Measurements from ENCODE around the gene NPAS2. TPM values are rescaled to one million over a fixed set of nuclear protein-coding genes. Genes with fewer than 3 reads are reported as not detected.

Gene NPAS2
- total RNA-seq, 1 experiment from 2014 or later = 12.3 TPM

- intact Hi-C loops (cut with micrococcal nuclease) = no loop called here
- peak; percentile 73 for DNase-seq (ENCODE audit: unreplicated experiment)
- H3K4me1 Mint-ChIP-seq (ENCODE audit: insufficient read depth, unreplicated experiment) = no peaks in the 10 kb centered on the region
- no TSS peak for BruUV-seq (replicated peaks)
- H3K36me3 Mint-ChIP-seq (ENCODE audit: insufficient read depth, unreplicated experiment) = peaks cover 3% of the 10 kb centered on the region
- no peak overlapping the region for H3K27ac Mint-ChIP-seq (ENCODE audit: low read depth, unreplicated experiment)
- no peak overlapping the region for H3K4me3 Mint-ChIP-seq (ENCODE audit: unreplicated experiment)
- ChIA-PET CTCF (interaction anchor here (0.6 to 0.7 kb wide), 2 partner anchors 9 to 22 kb away, joined by 3 to 6 read pairs; no protein-coding TSS in a partner anchor), POLR2A (no interaction called here)
- no peaks in the 10 kb centered on the region for H3K27me3 Mint-ChIP-seq (ENCODE audit: insufficient read depth, unreplicated experiment)
- H3K9me3 Mint-ChIP-seq (ENCODE audit: unreplicated experiment) = no peaks in the 10 kb centered on the region
- TF ChIP-seq, protein P1, sequence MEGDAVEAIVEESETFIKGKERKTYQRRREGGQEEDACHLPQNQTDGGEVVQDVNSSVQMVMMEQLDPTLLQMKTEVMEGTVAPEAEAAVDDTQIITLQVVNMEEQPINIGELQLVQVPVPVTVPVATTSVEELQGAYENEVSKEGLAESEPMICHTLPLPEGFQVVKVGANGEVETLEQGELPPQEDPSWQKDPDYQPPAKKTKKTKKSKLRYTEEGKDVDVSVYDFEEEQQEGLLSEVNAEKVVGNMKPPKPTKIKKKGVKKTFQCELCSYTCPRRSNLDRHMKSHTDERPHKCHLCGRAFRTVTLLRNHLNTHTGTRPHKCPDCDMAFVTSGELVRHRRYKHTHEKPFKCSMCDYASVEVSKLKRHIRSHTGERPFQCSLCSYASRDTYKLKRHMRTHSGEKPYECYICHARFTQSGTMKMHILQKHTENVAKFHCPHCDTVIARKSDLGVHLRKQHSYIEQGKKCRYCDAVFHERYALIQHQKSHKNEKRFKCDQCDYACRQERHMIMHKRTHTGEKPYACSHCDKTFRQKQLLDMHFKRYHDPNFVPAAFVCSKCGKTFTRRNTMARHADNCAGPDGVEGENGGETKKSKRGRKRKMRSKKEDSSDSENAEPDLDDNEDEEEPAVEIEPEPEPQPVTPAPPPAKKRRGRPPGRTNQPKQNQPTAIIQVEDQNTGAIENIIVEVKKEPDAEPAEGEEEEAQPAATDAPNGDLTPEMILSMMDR (IDR thresholded peaks at IDR 0.05; ENCODE audit: unreplicated experiment) = no peak
Observed at GRCh38 chr2:100877555-100877954, 57.6 kb downstream of the NPAS2 start.

GRCh38 chr2:100878000-100878791 lies 58.3 kb downstream of the NPAS2 start:
- Mint-ChIP-seq H3K36me3 (ENCODE audit: insufficient read depth, unreplicated experiment) (no peaks in the 10 kb centered on the region), H3K4me3 (ENCODE audit: unreplicated experiment) (no peak overlapping the region), H3K27ac (ENCODE audit: low read depth, unreplicated experiment) (no peak overlapping the region), H3K4me1 (ENCODE audit: insufficient read depth, unreplicated experiment) (peaks cover 6% of the 10 kb centered on the region), H3K9me3 (ENCODE audit: unreplicated experiment) (no peaks in the 10 kb centered on the region), H3K27me3 (ENCODE audit: insufficient read depth, unreplicated experiment) (no peaks in the 10 kb centered on the region)
- ChIA-PET POLR2A (no interaction called here), CTCF (interaction anchor here (0.6 to 0.7 kb wide), 3 partner anchors 38 to 201 kb away, joined by 3 read pairs; no protein-coding TSS in a partner anchor)
- no peak for DNase-seq (ENCODE audit: unreplicated experiment)
- intact Hi-C loops (cut with micrococcal nuclease) = no loop called here
- BruUV-seq (replicated peaks) = no TSS peak
- TF ChIP-seq, protein P1 (IDR thresholded peaks at IDR 0.05; ENCODE audit: unreplicated experiment) = no peak

- ChIA-PET CTCF (interaction anchor here (0.7 kb wide), 2 partner anchors 43 to 498 kb away, joined by 3 to 5 read pairs; no protein-coding TSS in a partner anchor), POLR2A (no interaction called here)
- Mint-ChIP-seq H3K27ac (ENCODE audit: low read depth, unreplicated experiment) (no peak overlapping the region), H3K9me3 (ENCODE audit: unreplicated experiment) (no peaks in the 10 kb centered on the region), H3K4me1 (ENCODE audit: insufficient read depth, unreplicated experiment) (peaks cover 10% of the 10 kb centered on the region), H3K36me3 (ENCODE audit: insufficient read depth, unreplicated experiment) (no peaks in the 10 kb centered on the region), H3K4me3 (ENCODE audit: unreplicated experiment) (no peak overlapping the region), H3K27me3 (ENCODE audit: insufficient read depth, unreplicated experiment) (no peaks in the 10 kb centered on the region)
- intact Hi-C loops (cut with micrococcal nuclease) = no loop called here
- no peak for DNase-seq (ENCODE audit: unreplicated experiment)
- TF ChIP-seq, protein P1 (IDR thresholded peaks at IDR 0.05; ENCODE audit: unreplicated experiment) = no peak
- no TSS peak for BruUV-seq (replicated peaks)
Observed at GRCh38 chr2:100879296-100879695, 59.4 kb downstream of the NPAS2 start.

DNA sequence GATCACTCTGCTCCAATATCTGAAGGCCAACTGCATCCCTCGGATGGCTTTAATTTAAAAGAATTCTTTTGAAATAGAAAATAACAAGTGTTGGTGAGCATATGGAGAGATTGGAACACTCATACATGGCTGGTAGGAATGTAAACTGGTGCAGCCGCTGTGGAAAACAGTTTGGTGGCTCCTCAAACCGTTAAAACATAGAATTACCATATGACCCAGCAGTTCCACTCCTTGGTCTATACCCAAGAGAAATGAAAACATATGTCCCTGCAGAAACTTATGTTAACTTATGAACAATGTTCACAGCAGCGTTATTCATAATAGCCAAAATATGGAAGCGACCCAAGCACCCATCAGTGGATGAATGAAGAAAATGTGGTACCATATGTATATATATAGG lies 60.1 kb downstream of the NPAS2 start:
- Mint-ChIP-seq H3K4me3 (ENCODE audit: unreplicated experiment) (no peak overlapping the region), H3K27ac (ENCODE audit: low read depth, unreplicated experiment) (no peak overlapping the region), H3K36me3 (ENCODE audit: insufficient read depth, unreplicated experiment) (no peaks in the 10 kb centered on the region), H3K9me3 (ENCODE audit: unreplicated experiment) (no peaks in the 10 kb centered on the region), H3K27me3 (ENCODE audit: insufficient read depth, unreplicated experiment) (no peaks in the 10 kb centered on the region), H3K4me1 (ENCODE audit: insufficient read depth, unreplicated experiment) (peaks cover 10% of the 10 kb centered on the region)
- ChIA-PET CTCF (no interaction called here), POLR2A (no interaction called here)
- BruUV-seq (replicated peaks) = no TSS peak
- TF ChIP-seq, protein P1 (IDR thresholded peaks at IDR 0.05; ENCODE audit: unreplicated experiment) = no peak
- intact Hi-C loops (cut with micrococcal nuclease) = no loop called here
- no peak for DNase-seq (ENCODE audit: unreplicated experiment)

Measured in MCF 10A (cell line).